Activated T-helper 2 cell treated with anti-CD3 and anti-CD28 coated beads, Interferon-gamma antibody, Interleukin-2, Interleukin-4, amounts not matched to agents 10 μg/mL and 5 μg/mL and 100 μg/mL, durations not matched to agents 14 hours and 24 hours and 36 hours (primary cell): Measurements from ENCODE around the gene GPR37L1. TPM values are rescaled to one million over a fixed set of nuclear protein-coding genes. Genes with fewer than 3 reads are reported as not detected.

ENCODE experiments used
- DNase-seq: peaks from one replicate; pipeline ENCODE4 v3.0.0; 2021; ENCODE audit warnings: low spot score
- H3K27ac Mint-ChIP-seq: one replicate; pipeline ENCODE4 v1.8.0; 2021; ENCODE audit warnings: mixed read lengths
- H3K27me3 Mint-ChIP-seq: one replicate; pipeline ENCODE4 v1.8.0; 2021; ENCODE audit warnings: low read depth, mixed read lengths
- H3K36me3 Mint-ChIP-seq: one replicate; pipeline ENCODE4 v1.8.0; 2021; ENCODE audit warnings: low read depth, mixed read lengths
- H3K4me1 Mint-ChIP-seq: one replicate; pipeline ENCODE4 v1.8.0; 2021; ENCODE audit warnings: low read depth, mixed read lengths
- H3K4me3 Mint-ChIP-seq: one replicate; pipeline ENCODE4 v1.8.0; 2021; ENCODE audit warnings: low read depth, mild to moderate bottlenecking, moderate library complexity, mixed read lengths
- H3K9me3 Mint-ChIP-seq: one replicate; pipeline ENCODE4 v1.8.0; 2021; ENCODE audit warnings: mixed read lengths
- intact Hi-C: fragments of 100-400 bp; cut with micrococcal nuclease; formaldehyde crosslinking; loops from one replicate; pipeline ENCODE4 v1.15.1; 2023
- total RNA-seq: library from RNA; stranded (reverse); gene quantifications from 2 replicates; pipeline ENCODE4 v1.2.3, GENCODE V29; 2022

The GPR37L1 gene
- total RNA-seq, 1 donor from 2014 or later: not detected

GRCh38 chr1:202113690-202114300 is 8.9 kb upstream of the GPR37L1 start:
- intact Hi-C loops: no loop called here
- no peaks in the 10 kb centered on the region for H3K9me3 Mint-ChIP-seq
- H3K36me3 Mint-ChIP-seq: no peaks in the 10 kb centered on the region
- H3K4me3 Mint-ChIP-seq: no peak overlapping the region
- no peak overlapping the region for H3K27ac Mint-ChIP-seq
- H3K4me1 Mint-ChIP-seq: no peaks in the 10 kb centered on the region
- no peaks in the 10 kb centered on the region for H3K27me3 Mint-ChIP-seq
- DNase-seq: no peak

- Mint-ChIP-seq H3K27me3 (no peaks in the 10 kb centered on the region), H3K4me1 (no peaks in the 10 kb centered on the region), H3K27ac (no peak overlapping the region), H3K9me3 (no peaks in the 10 kb centered on the region), H3K4me3 (no peak overlapping the region), H3K36me3 (no peaks in the 10 kb centered on the region)
- DNase-seq: no peak
- intact Hi-C loops: loop anchor here (5.0 kb wide), 1 partner anchor 109 kb away; no protein-coding TSS in a partner anchor
Measured at GRCh38 chr1:202116287-202116686, 6.4 kb upstream of the GPR37L1 start.

- DNase-seq: no peak
- no peak overlapping the region for H3K4me3 Mint-ChIP-seq
- H3K27ac Mint-ChIP-seq: no peak overlapping the region
- no peaks in the 10 kb centered on the region for H3K36me3 Mint-ChIP-seq
- H3K9me3 Mint-ChIP-seq: no peaks in the 10 kb centered on the region
- H3K27me3 Mint-ChIP-seq: no peaks in the 10 kb centered on the region
- intact Hi-C loops: loop anchor here (5.0 kb wide), 1 partner anchor 111 kb away; no protein-coding TSS in a partner anchor
- no peaks in the 10 kb centered on the region for H3K4me1 Mint-ChIP-seq
Measured at GRCh38 chr1:202117898-202118371, 4.8 kb upstream of the GPR37L1 start.

GRCh38 chr1:202121006-202121405 is 1.7 kb upstream of the GPR37L1 start:
- no peak overlapping the region for H3K27ac Mint-ChIP-seq
- no peaks in the 10 kb centered on the region for H3K36me3 Mint-ChIP-seq
- no peak for DNase-seq
- no peaks in the 10 kb centered on the region for H3K4me1 Mint-ChIP-seq
- H3K27me3 Mint-ChIP-seq: no peaks in the 10 kb centered on the region
- H3K4me3 Mint-ChIP-seq: no peak overlapping the region
- H3K9me3 Mint-ChIP-seq: no peaks in the 10 kb centered on the region
- intact Hi-C loops: no loop called here

- no peak overlapping the region for H3K4me3 Mint-ChIP-seq
- no peaks in the 10 kb centered on the region for H3K4me1 Mint-ChIP-seq
- no peaks in the 10 kb centered on the region for H3K36me3 Mint-ChIP-seq
- no peaks in the 10 kb centered on the region for H3K27me3 Mint-ChIP-seq
- no peak overlapping the region for H3K27ac Mint-ChIP-seq
- DNase-seq: no peak
- H3K9me3 Mint-ChIP-seq: no peaks in the 10 kb centered on the region
- intact Hi-C loops: no loop called here
Measured at GRCh38 chr1:202123336-202123813, 658 bp downstream of the GPR37L1 start.

- H3K36me3 Mint-ChIP-seq: no peaks in the 10 kb centered on the region
- H3K9me3 Mint-ChIP-seq: no peaks in the 10 kb centered on the region
- no peak overlapping the region for H3K27ac Mint-ChIP-seq
- H3K4me1 Mint-ChIP-seq: no peaks in the 10 kb centered on the region
- intact Hi-C loops: no loop called here
- no peak for DNase-seq
- H3K27me3 Mint-ChIP-seq: no peaks in the 10 kb centered on the region
- no peak overlapping the region for H3K4me3 Mint-ChIP-seq
Measured at GRCh38 chr1:202124142-202124541, 1.4 kb downstream of the GPR37L1 start.

- Mint-ChIP-seq H3K27ac (no peak overlapping the region), H3K4me3 (no peak overlapping the region), H3K27me3 (no peaks in the 10 kb centered on the region), H3K9me3 (no peaks in the 10 kb centered on the region), H3K36me3 (no peaks in the 10 kb centered on the region), H3K4me1 (no peaks in the 10 kb centered on the region)
- no peak for DNase-seq
- intact Hi-C loops: no loop called here
Measured at GRCh38 chr1:202125611-202126010, 2.9 kb downstream of the GPR37L1 start.

- H3K27ac Mint-ChIP-seq: no peak overlapping the region
- no peaks in the 10 kb centered on the region for H3K4me1 Mint-ChIP-seq
- H3K36me3 Mint-ChIP-seq: no peaks in the 10 kb centered on the region
- H3K27me3 Mint-ChIP-seq: no peaks in the 10 kb centered on the region
- no peak for DNase-seq
- intact Hi-C loops: no loop called here
- no peaks in the 10 kb centered on the region for H3K9me3 Mint-ChIP-seq
- no peak overlapping the region for H3K4me3 Mint-ChIP-seq
Measured at GRCh38 chr1:202126426-202126825, 3.7 kb downstream of the GPR37L1 start.

GRCh38 chr1:202127061-202127460 is 4.3 kb downstream of the GPR37L1 start:
- intact Hi-C loops: no loop called here
- no peak for DNase-seq
- Mint-ChIP-seq H3K4me1 (no peaks in the 10 kb centered on the region), H3K9me3 (no peaks in the 10 kb centered on the region), H3K4me3 (no peak overlapping the region), H3K27me3 (no peaks in the 10 kb centered on the region), H3K36me3 (peaks cover under 1% of the 10 kb centered on the region), H3K27ac (no peak overlapping the region)

- no peaks in the 10 kb centered on the region for H3K4me1 Mint-ChIP-seq
- H3K36me3 Mint-ChIP-seq: peaks cover 9% of the 10 kb centered on the region
- H3K27ac Mint-ChIP-seq: no peak overlapping the region
- H3K9me3 Mint-ChIP-seq: no peaks in the 10 kb centered on the region
- no peak overlapping the region for H3K4me3 Mint-ChIP-seq
- intact Hi-C loops: no loop called here
- no peaks in the 10 kb centered on the region for H3K27me3 Mint-ChIP-seq
- no peak for DNase-seq
Measured at GRCh38 chr1:202127836-202128622, 5.3 kb downstream of the GPR37L1 start.

GRCh38 chr1:202129453-202130296 is 7.0 kb downstream of the GPR37L1 start:
- Mint-ChIP-seq H3K9me3 (no peaks in the 10 kb centered on the region), H3K4me1 (no peaks in the 10 kb centered on the region), H3K36me3 (peaks cover 21% of the 10 kb centered on the region), H3K4me3 (no peak overlapping the region), H3K27ac (no peak overlapping the region), H3K27me3 (no peaks in the 10 kb centered on the region)
- intact Hi-C loops: no loop called here
- no peak for DNase-seq

GRCh38 chr1:202130297-202130721 is 7.6 kb downstream of the GPR37L1 start:
- no peaks in the 10 kb centered on the region for H3K9me3 Mint-ChIP-seq
- H3K4me1 Mint-ChIP-seq: no peaks in the 10 kb centered on the region
- DNase-seq: no peak
- peaks cover 25% of the 10 kb centered on the region for H3K36me3 Mint-ChIP-seq
- H3K27ac Mint-ChIP-seq: no peak overlapping the region
- H3K27me3 Mint-ChIP-seq: no peaks in the 10 kb centered on the region
- H3K4me3 Mint-ChIP-seq: no peak overlapping the region
- intact Hi-C loops: no loop called here
